ENCODE measurements around the gene LRRC8A. TPM values are rescaled to one million over a fixed set of nuclear protein-coding genes. Genes with fewer than 3 reads are reported as not detected.

LRRC8A gene
- total RNA-seq, 1 experiment from 2014 or later = 22.0 TPM

- RAD21 ChIA-PET (ENCODE audit: low non-redundant PET in 1 of 2, low total read pairs in 2 of 2, uncharacterized antibody in 2 of 2, unreplicated experiment in 2 of 2) = no interaction called here
- no peaks in the 10 kb centered on the region for H3K27me3 ChIP-seq (ENCODE audit: insufficient read depth, low read length)
- no peak overlapping the region for H3K4me2 ChIP-seq (ENCODE audit: low read length)
- H3K79me2 ChIP-seq (ENCODE audit: insufficient read depth, low read length) = peaks cover 13% of the 10 kb centered on the region; the same call in 1 of the 2 replicates
- H3K9ac ChIP-seq (ENCODE audit: low read length) = no peak overlapping the region
- ATAC-seq (no peak), DNase-seq (ENCODE audit: low read depth, low spot score) (no peak)
- no peak overlapping the region for H2AFZ ChIP-seq (ENCODE audit: low read depth, low read length, poor library complexity, severe bottlenecking)
- no peaks in the 10 kb centered on the region for H3K9me2 ChIP-seq (ENCODE audit: insufficient read depth)
- H3K36me3 ChIP-seq (ENCODE audit: control insufficient read depth in 1 of 2, insufficient read depth in 2 of 2, low read length in 2 of 2) = 0 out of 4 replicates have a peak, but pooled peaks cover 0 to 5% of the 10 kb centered on the region in 2 experiments
- no peak overlapping the region for H3K27ac ChIP-seq (ENCODE audit: low read depth, low read length)
- no peak for TF ChIP-seq ZNF274 (IDR thresholded peaks at IDR 0.05; ENCODE audit: low read depth, low read length)
- no peak for TF ChIP-seq SP1 (IDR thresholded peaks at IDR 0.05; ENCODE audit: low read depth)
- H3K4me1 ChIP-seq (ENCODE audit: control insufficient read depth in 1 of 2, insufficient read depth in 2 of 2, low read length in 2 of 2) = peaks cover 9 to 20% of the 10 kb centered on the region in 2 experiments
- no TSS peak for BruUV-seq (replicated peaks)
- no peaks in the 10 kb centered on the region for H3K9me3 ChIP-seq (ENCODE audit: control insufficient read depth in 1 of 2, insufficient read depth in 1 of 2, low read depth in 1 of 2, low read length in 2 of 2)
- CTCF ChIA-PET = no interaction called here
- intact Hi-C loops (cut with micrococcal nuclease) = no loop called here
- POLR2A ChIA-PET = no interaction called here
- H4K20me1 ChIP-seq (ENCODE audit: insufficient read depth) = no peaks in the 10 kb centered on the region
- no peak overlapping the region for H3K4me3 ChIP-seq (replicated peaks in 1 of 2; ENCODE audit: low read depth in 1 of 2, low read length in 2 of 2)
Observed at GRCh38 chr9:128916745-128917144, 34.8 kb downstream of the LRRC8A start.

- TF ChIP-seq POLR2AphosphoS5 (IDR thresholded peaks at IDR 0.05; ENCODE audit: low read depth, low read length) (no peak), ZBTB33 (IDR thresholded peaks at IDR 0.05; ENCODE audit: extremely low read depth, insufficient replicate concordance, low read length) (no peak), SIN3A (IDR thresholded peaks at IDR 0.05; ENCODE audit: low read depth) (no peak), ZFX (IDR thresholded peaks at IDR 0.05) (no peak), CBX3 (IDR thresholded peaks at IDR 0.05; ENCODE audit: low read depth) (no peak), POLR2A (IDR thresholded peaks at IDR 0.05; ENCODE audit: borderline replicate concordance, extremely low read depth, insufficient read depth, insufficient read length) (no peak)
- TF ChIP-seq, protein P1, sequence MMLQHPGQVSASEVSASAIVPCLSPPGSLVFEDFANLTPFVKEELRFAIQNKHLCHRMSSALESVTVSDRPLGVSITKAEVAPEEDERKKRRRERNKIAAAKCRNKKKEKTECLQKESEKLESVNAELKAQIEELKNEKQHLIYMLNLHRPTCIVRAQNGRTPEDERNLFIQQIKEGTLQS (IDR thresholded peaks at IDR 0.05) = no peak
- TF ChIP-seq, protein P2, sequence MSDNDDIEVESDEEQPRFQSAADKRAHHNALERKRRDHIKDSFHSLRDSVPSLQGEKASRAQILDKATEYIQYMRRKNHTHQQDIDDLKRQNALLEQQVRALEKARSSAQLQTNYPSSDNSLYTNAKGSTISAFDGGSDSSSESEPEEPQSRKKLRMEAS (IDR thresholded peaks at IDR 0.05) = no peak
- Histone ChIP-seq H3K27ac (ENCODE audit: low read depth, low read length) (no peak overlapping the region), H3K9me2 (ENCODE audit: insufficient read depth) (no peaks in the 10 kb centered on the region), H3K9me3 (ENCODE audit: control insufficient read depth in 1 of 2, insufficient read depth in 1 of 2, low read depth in 1 of 2, low read length in 2 of 2) (no peaks in the 10 kb centered on the region), H3K79me2 (ENCODE audit: insufficient read depth, low read length) (peaks cover 13% of the 10 kb centered on the region; the same call in 1 of the 2 replicates), H3K9ac (ENCODE audit: low read length) (no peak overlapping the region), H3K4me2 (ENCODE audit: low read length) (no peak overlapping the region), H3K4me3 (replicated peaks in 1 of 2; ENCODE audit: low read depth in 1 of 2, low read length in 2 of 2) (no peak overlapping the region), H3K27me3 (ENCODE audit: insufficient read depth, low read length) (no peaks in the 10 kb centered on the region), H2AFZ (ENCODE audit: low read depth, low read length, poor library complexity, severe bottlenecking) (no peak overlapping the region), H4K20me1 (ENCODE audit: insufficient read depth) (no peaks in the 10 kb centered on the region), H3K4me1 (ENCODE audit: control insufficient read depth in 1 of 2, insufficient read depth in 2 of 2, low read length in 2 of 2) (peaks cover 4 to 15% of the 10 kb centered on the region in 2 experiments), H3K36me3 (ENCODE audit: control insufficient read depth in 1 of 2, insufficient read depth in 2 of 2, low read length in 2 of 2) (0 out of 4 replicates have a peak, but pooled peaks cover 0 to 5% of the 10 kb centered on the region in 2 experiments)
- intact Hi-C loops (cut with micrococcal nuclease) = no loop called here
- ATAC-seq (no peak), DNase-seq (ENCODE audit: low read depth, low spot score) (no peak)
- ChIA-PET RAD21 (ENCODE audit: low non-redundant PET in 1 of 2, low total read pairs in 2 of 2, uncharacterized antibody in 2 of 2, unreplicated experiment in 2 of 2) (no interaction called here), CTCF (no interaction called here), POLR2A (no interaction called here)
- BruUV-seq (replicated peaks) = no TSS peak
Observed at GRCh38 chr9:128917151-128917849, 35.4 kb downstream of the LRRC8A start.
